DOHH2 (cell line): ENCODE measurements around the gene SCUBE3.

Experiments used
- H3F3A ChIP-seq: fragments of 200-600 bp; sonication (generic), shearing (Covaris generic); 2 replicates; pipeline ENCODE4 v1.6.0; 2016; ENCODE audit warnings: antibody characterized with exemption, mild to moderate bottlenecking; ENCODE audit not compliant: control insufficient read depth, insufficient read depth
- H3K27ac ChIP-seq: fragments of 200-600 bp; sonication (generic); 2 replicates; pipeline ENCODE4 v1.5.1; 2014; ENCODE audit warnings: low read depth, mild to moderate bottlenecking, low read length, moderate library complexity
- H3K27me3 ChIP-seq: fragments of 200-600 bp; sonication (generic); 2 replicates; pipeline ENCODE4 v1.6.1; 2014; ENCODE audit warnings: mild to moderate bottlenecking, low read length, mixed read lengths; ENCODE audit not compliant: control insufficient read depth
- H3K36me3 ChIP-seq: fragments of 200-600 bp; sonication (generic); 2 replicates; pipeline ENCODE4 v1.6.1; 2014; ENCODE audit warnings: mild to moderate bottlenecking, low read length, moderate library complexity, mixed read lengths; ENCODE audit not compliant: control insufficient read depth
- H3K4me1 ChIP-seq: fragments of 200-600 bp; sonication (generic); 2 replicates; pipeline ENCODE4 v1.6.1; 2014; ENCODE audit warnings: mild to moderate bottlenecking, low read length, mixed read lengths; ENCODE audit not compliant: control insufficient read depth
- H3K4me2 ChIP-seq: fragments of 200-600 bp; sonication (generic); 2 replicates; pipeline ENCODE4 v1.6.0; 2014; ENCODE audit warnings: mild to moderate bottlenecking, low read length, moderate library complexity
- H3K4me3 ChIP-seq: fragments of 200-600 bp; sonication (generic); 2 replicates; pipeline ENCODE4 v1.5.1; 2014; ENCODE audit warnings: mild to moderate bottlenecking, low read length, mixed read lengths
- H3K79me2 ChIP-seq: fragments of 200-600 bp; sonication (generic); 2 replicates; pipeline ENCODE4 v1.6.1; 2014; ENCODE audit warnings: mild to moderate bottlenecking, low read length, mixed read lengths; ENCODE audit not compliant: control insufficient read depth
- H3K9me2 ChIP-seq: fragments of 200-600 bp; sonication (generic); replicated peaks from 2 replicates; pipeline ENCODE4 v1.6.1; 2014; ENCODE audit warnings: mild to moderate bottlenecking, low read length, mixed read lengths; ENCODE audit not compliant: control insufficient read depth
- H3K9me3 ChIP-seq: fragments of 200-600 bp; sonication (generic); 2 replicates; pipeline ENCODE4 v1.6.1; 2014; ENCODE audit warnings: antibody characterized with exemption, low read length, mixed read lengths; ENCODE audit not compliant: control insufficient read depth, insufficient read depth
- H4K20me1 ChIP-seq: fragments of 200-600 bp; sonication (generic); 2 replicates; pipeline ENCODE4 v1.6.0; 2014; ENCODE audit warnings: low read depth, mild to moderate bottlenecking, antibody characterized with exemption, low read length, moderate library complexity; ENCODE audit not compliant: control insufficient read depth, insufficient read depth
- CTCF ChIP-seq: fragments of 200-600 bp; sonication (generic); IDR thresholded peaks from one replicate; pipeline ENCODE4 v1.5.1; 2014; ENCODE audit warnings: antibody characterized with exemption, mild to moderate bottlenecking, low read depth, low read length; ENCODE audit not compliant: poor library complexity, severe bottlenecking
- EZH2phosphoT487 ChIP-seq: fragments of 200-600 bp; sonication (generic); IDR thresholded peaks from 2 replicates; pipeline ENCODE4 v1.6.1; 2017; ENCODE audit warnings: borderline replicate concordance, mild to moderate bottlenecking, antibody characterized with exemption, low read length, moderate library complexity, mixed read lengths

Gene SCUBE3

GRCh38 chr6:35191889-35192288 is 21.9 kb upstream of the SCUBE3 start:
- no peaks in the 10 kb centered on the region for H4K20me1 ChIP-seq
- no peaks in the 10 kb centered on the region for H3K36me3 ChIP-seq
- no peaks in the 10 kb centered on the region for H3K4me1 ChIP-seq
- H3K27ac ChIP-seq, result no peak overlapping the region
- TF ChIP-seq EZH2phosphoT487 (no peak), CTCF (no peak)
- no peaks in the 10 kb centered on the region for H3K9me2 ChIP-seq
- no peaks in the 10 kb centered on the region for H3F3A ChIP-seq
- peaks cover 43% of the 10 kb centered on the region for H3K27me3 ChIP-seq
- no peak overlapping the region for H3K4me3 ChIP-seq
- H3K79me2 ChIP-seq, result no peaks in the 10 kb centered on the region
- H3K9me3 ChIP-seq, result no peaks in the 10 kb centered on the region
- no peak overlapping the region for H3K4me2 ChIP-seq

GRCh38 chr6:35192301-35192860 is 21.4 kb upstream of the SCUBE3 start:
- TF ChIP-seq CTCF, result no peak
- no peak for TF ChIP-seq EZH2phosphoT487
- no peaks in the 10 kb centered on the region for H3F3A ChIP-seq
- H3K4me2 ChIP-seq, result no peak overlapping the region
- no peaks in the 10 kb centered on the region for H3K79me2 ChIP-seq
- no peaks in the 10 kb centered on the region for H4K20me1 ChIP-seq
- no peak overlapping the region for H3K4me3 ChIP-seq
- no peaks in the 10 kb centered on the region for H3K9me2 ChIP-seq
- H3K27ac ChIP-seq, result no peak overlapping the region
- H3K4me1 ChIP-seq, result no peaks in the 10 kb centered on the region
- no peaks in the 10 kb centered on the region for H3K36me3 ChIP-seq
- no peaks in the 10 kb centered on the region for H3K9me3 ChIP-seq
- H3K27me3 ChIP-seq, result peaks cover 41% of the 10 kb centered on the region

- no peaks in the 10 kb centered on the region for H3K79me2 ChIP-seq
- no peaks in the 10 kb centered on the region for H3F3A ChIP-seq
- no peak for TF ChIP-seq EZH2phosphoT487
- no peak for TF ChIP-seq CTCF
- no peak overlapping the region for H3K4me2 ChIP-seq
- H3K27ac ChIP-seq, result no peak overlapping the region
- H4K20me1 ChIP-seq, result no peaks in the 10 kb centered on the region
- no peaks in the 10 kb centered on the region for H3K9me3 ChIP-seq
- no peak overlapping the region for H3K4me3 ChIP-seq
- no peaks in the 10 kb centered on the region for H3K9me2 ChIP-seq
- no peaks in the 10 kb centered on the region for H3K36me3 ChIP-seq
- no peaks in the 10 kb centered on the region for H3K4me1 ChIP-seq
- H3K27me3 ChIP-seq, result peaks cover 34% of the 10 kb centered on the region
Observed at GRCh38 chr6:35194390-35194789, 19.4 kb upstream of the SCUBE3 start.
